Loucy (cell line): ENCODE data around the gene FGFRL1.

Experiments used
- H2AFZ ChIP-seq: fragments of 200-600 bp; sonication (generic); 2 replicates; pipeline ENCODE4 v1.6.0; 2016; ENCODE audit warnings: antibody characterized with exemption, mild to moderate bottlenecking, low read length, moderate library complexity
- H3F3A ChIP-seq: fragments of 200-600 bp; 2 replicates; pipeline ENCODE4 v1.6.0; 2016; ENCODE audit warnings: antibody characterized with exemption, low read depth, mild to moderate bottlenecking
- H3K27me3 ChIP-seq: fragments of 200-600 bp; sonication (generic); 2 replicates; pipeline ENCODE4 v1.6.1; 2014; ENCODE audit warnings: low read length, mild to moderate bottlenecking; ENCODE audit not compliant: insufficient read depth, poor library complexity, severe bottlenecking
- H3K36me3 ChIP-seq: fragments of 200-600 bp; sonication (generic); 2 replicates; pipeline ENCODE4 v1.6.1; 2016; ENCODE audit warnings: low read length; ENCODE audit not compliant: insufficient read depth
- H3K4me1 ChIP-seq: fragments of 200-600 bp; sonication (generic); 2 replicates; pipeline ENCODE4 v1.5.1; 2014; ENCODE audit warnings: low read length, mild to moderate bottlenecking; ENCODE audit not compliant: insufficient read depth, poor library complexity, severe bottlenecking
- H3K4me2 ChIP-seq: fragments of 200-600 bp; sonication (generic); 2 replicates; pipeline ENCODE4 v1.6.0; 2014; ENCODE audit warnings: antibody characterized with exemption, low read length, low read depth, mild to moderate bottlenecking; ENCODE audit not compliant: poor library complexity, severe bottlenecking
- H3K4me3 ChIP-seq: fragments of 200-600 bp; sonication (generic); 2 replicates; pipeline ENCODE4 v1.5.1; 2014; ENCODE audit warnings: low read length, mild to moderate bottlenecking, mixed read lengths; ENCODE audit not compliant: poor library complexity, severe bottlenecking
- H3K79me2 ChIP-seq: fragments of 200-600 bp; sonication (generic); 2 replicates; pipeline ENCODE4 v1.6.1; 2014; ENCODE audit warnings: low read length; ENCODE audit not compliant: insufficient read depth
- H3K9ac ChIP-seq: fragments of 200-600 bp; sonication (generic); 2 replicates; pipeline ENCODE4 v1.6.0; 2014; ENCODE audit warnings: mild to moderate bottlenecking, low read depth, low read length, moderate library complexity; ENCODE audit not compliant: poor library complexity, severe bottlenecking
- H3K9me2 ChIP-seq: fragments of 200-600 bp; sonication (generic); replicated peaks from 2 replicates; pipeline ENCODE4 v1.6.1; 2016; ENCODE audit warnings: low read depth, low read length, mixed read lengths
- H3K9me3 ChIP-seq: fragments of 200-600 bp; sonication (generic); 2 replicates; pipeline ENCODE4 v1.6.1; 2014; ENCODE audit warnings: mild to moderate bottlenecking, antibody characterized with exemption, low read length, low read depth; ENCODE audit not compliant: insufficient read depth
- H4K20me1 ChIP-seq: fragments of 200-600 bp; sonication (generic); 2 replicates; pipeline ENCODE4 v1.6.0; 2014; ENCODE audit warnings: antibody characterized with exemption, low read length, mild to moderate bottlenecking; ENCODE audit not compliant: insufficient read depth, poor library complexity, severe bottlenecking
- CTCF ChIP-seq: fragments of 200-600 bp; sonication (generic); conservative IDR thresholded peaks from 2 replicates; pipeline ENCODE4 v1.5.1; 2014; ENCODE audit warnings: mild to moderate bottlenecking, antibody characterized with exemption, low read length
- EZH2phosphoT487 ChIP-seq: fragments of 200-600 bp; IDR thresholded peaks from 2 replicates; pipeline ENCODE4 v1.6.1; 2018; ENCODE audit warnings: antibody characterized with exemption, mild to moderate bottlenecking, moderate library complexity, borderline replicate concordance

Gene FGFRL1

GRCh38 chr4:996030-996996, 15.1 kb upstream of the FGFRL1 start:
- Histone ChIP-seq H3K4me2 (no peak overlapping the region), H3K27me3 (no peaks in the 10 kb centered on the region)

GRCh38 chr4:996997-997374, 14.4 kb upstream of the FGFRL1 start:
- Histone ChIP-seq H3K4me3 (no peak overlapping the region), H3K36me3 (no peaks in the 10 kb centered on the region), H4K20me1 (no peaks in the 10 kb centered on the region), H3K27me3 (no peaks in the 10 kb centered on the region), H3K9me2 (no peaks in the 10 kb centered on the region), H3K4me2 (no peak overlapping the region), H3K4me1 (no peaks in the 10 kb centered on the region), H3K9me3 (no peaks in the 10 kb centered on the region), H3F3A (no peaks in the 10 kb centered on the region), H2AFZ (no peak overlapping the region), H3K79me2 (no peaks in the 10 kb centered on the region), H3K9ac (no peak overlapping the region)
- no peak for TF ChIP-seq EZH2phosphoT487
- no peak for TF ChIP-seq CTCF

More at GRCh38 chr4:996030-996996, 15.1 kb upstream of the FGFRL1 start:
- no peaks in the 10 kb centered on the region for H3F3A ChIP-seq
- no peaks in the 10 kb centered on the region for H3K9me2 ChIP-seq
- no peak overlapping the region for H2AFZ ChIP-seq
- no peaks in the 10 kb centered on the region for H3K9me3 ChIP-seq
- H3K4me1 ChIP-seq = no peaks in the 10 kb centered on the region
- H4K20me1 ChIP-seq = no peaks in the 10 kb centered on the region
- no peak overlapping the region for H3K4me3 ChIP-seq
- no peaks in the 10 kb centered on the region for H3K36me3 ChIP-seq
- H3K9ac ChIP-seq = no peak overlapping the region
- H3K79me2 ChIP-seq = no peaks in the 10 kb centered on the region
- TF ChIP-seq CTCF (no peak), EZH2phosphoT487 (no peak)

- H4K20me1 ChIP-seq = no peaks in the 10 kb centered on the region
- no peak overlapping the region for H2AFZ ChIP-seq
- H3K9me3 ChIP-seq = no peaks in the 10 kb centered on the region
- H3K9ac ChIP-seq = no peak overlapping the region
- H3K4me1 ChIP-seq = no peaks in the 10 kb centered on the region
- H3K4me2 ChIP-seq = no peak overlapping the region
- no peak overlapping the region for H3K4me3 ChIP-seq
- no peak for TF ChIP-seq EZH2phosphoT487
- TF ChIP-seq CTCF = no peak
- no peaks in the 10 kb centered on the region for H3K79me2 ChIP-seq
- H3K27me3 ChIP-seq = no peaks in the 10 kb centered on the region
- no peaks in the 10 kb centered on the region for H3F3A ChIP-seq
- no peaks in the 10 kb centered on the region for H3K9me2 ChIP-seq
- H3K36me3 ChIP-seq = no peaks in the 10 kb centered on the region
Observed at GRCh38 chr4:997375-998071, 13.9 kb upstream of the FGFRL1 start.
